GM19438 (cell line): ENCODE data around the gene TIMM8A.
"Not testable (repeated sequence)": the region's sequence is repeated elsewhere in the genome, so short reads cannot be mapped to it uniquely, and the experiment has no call there.

Experiments used
- ATAC-seq: cut with Tn5 transposase; IDR thresholded peaks from one replicate; pipeline ENCODE4 v1.9.1; 2021; ENCODE audit warnings: low read depth; ENCODE audit not compliant: unreplicated experiment

TIMM8A gene

GRCh38 chrX:101360390-101360789, 11.8 kb upstream of the TIMM8A start:
- no peak for ATAC-seq

- ATAC-seq, result no peak
Observed at GRCh38 chrX:101359966-101360365, 11.4 kb upstream of the TIMM8A start.

- no peak for ATAC-seq
Observed at GRCh38 chrX:101357166-101357795, 8.7 kb upstream of the TIMM8A start.

GRCh38 chrX:101349193-101349562, 636 bp upstream of the TIMM8A start:
- no peak for ATAC-seq

- no peak for ATAC-seq
Observed at GRCh38 chrX:101347859-101348451, 587 bp downstream of the TIMM8A start.

- ATAC-seq, result no peak
Observed at GRCh38 chrX:101337776-101338271, 10.7 kb downstream of the TIMM8A start.

- not testable (repeated sequence) for ATAC-seq
Observed at GRCh38 chrX:101334310-101334709, 14.2 kb downstream of the TIMM8A start.

GRCh38 chrX:101326600-101326999, 21.9 kb downstream of the TIMM8A start:
- ATAC-seq, result not testable (repeated sequence)

- ATAC-seq, result no peak
Observed at GRCh38 chrX:101303790-101304189, 44.8 kb downstream of the TIMM8A start.
